ENCODE measurements around the gene KRT9. TPM values are rescaled to one million over a fixed set of nuclear protein-coding genes. Genes with fewer than 3 reads are reported as not detected.
"Not testable (repeated sequence)": the region's sequence is repeated elsewhere in the genome, so short reads cannot be mapped to it uniquely, and the experiment has no call there.

The KRT9 gene
- polyA plus RNA-seq, 12 donors, result 0.17 to 0.44 TPM; not detected in 10

GRCh38 chr17:41580244-41580575 lies 8.4 kb upstream of the KRT9 start:
- DNase-seq, result no peak

GRCh38 chr17:41579484-41580243 lies 7.8 kb upstream of the KRT9 start:
- peak; percentile 68 for DNase-seq

- DNase-seq, result no peak
Observed at GRCh38 chr17:41578971-41579370, 7.1 kb upstream of the KRT9 start.

GRCh38 chr17:41578538-41578937 lies 6.7 kb upstream of the KRT9 start:
- DNase-seq, result no peak

- not testable (repeated sequence) for DNase-seq
Observed at GRCh38 chr17:41576740-41577139, 4.9 kb upstream of the KRT9 start.

GRCh38 chr17:41575336-41575735 lies 3.5 kb upstream of the KRT9 start:
- DNase-seq, result no peak

GRCh38 chr17:41567317-41567716 lies 4.5 kb downstream of the KRT9 start:
- no peak for DNase-seq

- DNase-seq, result no peak
Observed at GRCh38 chr17:41565338-41565737, 6.5 kb downstream of the KRT9 start.

GRCh38 chr17:41563607-41564170 lies 8.2 kb downstream of the KRT9 start:
- no peak for DNase-seq

GRCh38 chr17:41561554-41561953 lies 10.3 kb downstream of the KRT9 start:
- DNase-seq, result no peak

- DNase-seq, result no peak
Observed at GRCh38 chr17:41559548-41559947, 12.3 kb downstream of the KRT9 start.

- no peak for DNase-seq
Observed at GRCh38 chr17:41556931-41557330, 14.9 kb downstream of the KRT9 start.

GRCh38 chr17:41556306-41556705 lies 15.6 kb downstream of the KRT9 start:
- no peak for DNase-seq

GRCh38 chr17:41555105-41555887 lies 16.6 kb downstream of the KRT9 start:
- DNase-seq, result no peak

GRCh38 chr17:41553987-41554680 lies 17.7 kb downstream of the KRT9 start:
- no peak for DNase-seq

- DNase-seq, result no peak
Observed at GRCh38 chr17:41553176-41553575, 18.7 kb downstream of the KRT9 start.

- no peak for DNase-seq
Observed at GRCh38 chr17:41552455-41552854, 19.4 kb downstream of the KRT9 start.

- no peak for DNase-seq
Observed at GRCh38 chr17:41551365-41551764, 20.5 kb downstream of the KRT9 start.

GRCh38 chr17:41549596-41550039 lies 22.2 kb downstream of the KRT9 start:
- DNase-seq, result no peak

GRCh38 chr17:41548844-41549595 lies 22.8 kb downstream of the KRT9 start:
- peak; percentile 81 for DNase-seq

Data from muscle of arm (tissue), 12 donors.